ENCODE results near the gene TXNDC17.
"Not testable (repeated sequence)": the region's sequence is repeated elsewhere in the genome, so short reads cannot be mapped to it uniquely, and the experiment has no call there.

Gene TXNDC17

GRCh38 chr17:6654841-6655731, 14.2 kb downstream of the TXNDC17 start:
- DNase-seq (ENCODE audit: extremely low read depth, low read depth), result no peak
- TF ChIP-seq CTCF (IDR thresholded peaks at IDR 0.05; ENCODE audit: low read depth, low read length), result peak; percentile 5; the same call in 1 of the 2 replicates

- DNase-seq (ENCODE audit: extremely low read depth, low read depth), result not testable (repeated sequence)
These were observed 15.0 kb downstream of the TXNDC17 start for GRCh38 chr17:6655732-6656361.

- not testable (repeated sequence) for DNase-seq (ENCODE audit: extremely low read depth, low read depth)
These were observed 16.2 kb downstream of the TXNDC17 start for GRCh38 chr17:6656797-6657632.

- no peak for TF ChIP-seq CTCF (IDR thresholded peaks at IDR 0.05; ENCODE audit: low read depth, low read length)
- no peak for DNase-seq (ENCODE audit: extremely low read depth, low read depth)
These were observed 16.9 kb downstream of the TXNDC17 start for GRCh38 chr17:6657633-6658287.

GRCh38 chr17:6658411-6658810, 17.6 kb downstream of the TXNDC17 start:
- DNase-seq (ENCODE audit: extremely low read depth, low read depth), result not testable (repeated sequence)

- TF ChIP-seq CTCF (IDR thresholded peaks at IDR 0.05; ENCODE audit: low read depth, low read length), result no peak
- DNase-seq (ENCODE audit: extremely low read depth, low read depth), result no peak
These were observed 19.2 kb downstream of the TXNDC17 start for GRCh38 chr17:6660101-6660500.

GRCh38 chr17:6660805-6661463, 20.1 kb downstream of the TXNDC17 start:
- no peak for DNase-seq (ENCODE audit: extremely low read depth, low read depth)
- TF ChIP-seq CTCF (IDR thresholded peaks at IDR 0.05; ENCODE audit: low read depth, low read length), result no peak

GRCh38 chr17:6661464-6661848, 20.6 kb downstream of the TXNDC17 start:
- TF ChIP-seq CTCF (IDR thresholded peaks at IDR 0.05; ENCODE audit: low read depth, low read length), result no peak
- no peak for DNase-seq (ENCODE audit: extremely low read depth, low read depth)

- not testable (repeated sequence) for DNase-seq (ENCODE audit: extremely low read depth, low read depth)
These were observed 22.3 kb downstream of the TXNDC17 start for GRCh38 chr17:6663200-6663599.

All from AG09319 (cell line).